ENCODE data around the gene RGS18.
"Not testable (repeated sequence)": the region's sequence is repeated elsewhere in the genome, so short reads cannot be mapped to it uniquely, and the experiment has no call there.

Gene RGS18

DNA sequence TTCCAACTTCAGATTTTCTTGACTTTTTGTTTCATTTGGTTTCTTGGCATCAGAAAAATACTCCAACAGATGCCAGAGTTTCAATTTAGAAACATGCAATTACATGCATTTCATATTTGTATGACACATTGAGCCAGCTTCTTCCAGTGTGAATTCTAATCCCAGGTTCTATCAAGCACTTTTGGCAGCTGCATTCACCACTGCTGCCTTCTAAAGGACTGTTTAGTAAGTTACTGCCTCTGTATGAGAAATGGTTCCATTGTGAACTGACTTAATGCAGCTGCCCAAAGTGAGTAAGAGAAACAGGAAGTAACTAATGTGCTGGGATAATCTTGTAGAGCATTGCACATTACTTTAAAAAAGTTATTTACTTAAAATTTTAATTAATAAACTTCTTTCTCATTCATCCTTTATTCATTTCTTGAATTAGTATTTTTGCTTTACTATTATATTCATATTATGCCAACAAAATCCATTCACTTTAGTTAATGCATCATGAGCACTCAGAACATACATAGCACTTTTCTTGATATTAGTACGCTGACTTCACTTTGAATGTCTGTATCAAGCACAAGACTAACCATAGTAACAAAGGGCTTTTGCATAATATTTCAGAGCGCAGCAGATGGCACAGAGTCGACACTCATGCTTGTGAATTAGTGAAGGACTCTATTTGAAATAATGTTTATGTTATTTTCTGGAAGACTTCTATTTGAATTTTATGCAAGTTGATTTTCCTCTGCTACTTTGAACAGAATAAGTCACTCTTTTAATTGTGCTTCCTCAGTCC lies 9.8 kb downstream of the RGS18 start:
- DNase-seq = peak; percentile 22

DNA sequence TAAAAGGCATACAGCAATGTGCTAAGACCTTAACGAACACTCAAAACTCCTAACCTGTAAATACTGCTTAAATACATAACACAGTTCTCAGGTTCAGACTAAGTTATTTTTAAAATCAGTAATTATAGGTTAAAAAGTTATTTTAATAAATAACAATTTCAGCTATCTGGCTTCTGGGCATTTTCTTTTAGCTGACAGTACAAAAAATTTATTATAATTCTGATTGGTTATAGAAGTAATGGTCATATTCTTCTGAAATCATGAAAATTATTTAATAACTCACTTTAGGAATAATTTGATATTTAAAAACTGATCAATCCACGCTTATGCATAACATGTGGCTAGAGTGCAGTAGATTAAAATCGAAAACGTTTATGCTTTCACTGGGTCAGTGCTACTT lies 10.7 kb downstream of the RGS18 start:
- no peak for DNase-seq

DNA sequence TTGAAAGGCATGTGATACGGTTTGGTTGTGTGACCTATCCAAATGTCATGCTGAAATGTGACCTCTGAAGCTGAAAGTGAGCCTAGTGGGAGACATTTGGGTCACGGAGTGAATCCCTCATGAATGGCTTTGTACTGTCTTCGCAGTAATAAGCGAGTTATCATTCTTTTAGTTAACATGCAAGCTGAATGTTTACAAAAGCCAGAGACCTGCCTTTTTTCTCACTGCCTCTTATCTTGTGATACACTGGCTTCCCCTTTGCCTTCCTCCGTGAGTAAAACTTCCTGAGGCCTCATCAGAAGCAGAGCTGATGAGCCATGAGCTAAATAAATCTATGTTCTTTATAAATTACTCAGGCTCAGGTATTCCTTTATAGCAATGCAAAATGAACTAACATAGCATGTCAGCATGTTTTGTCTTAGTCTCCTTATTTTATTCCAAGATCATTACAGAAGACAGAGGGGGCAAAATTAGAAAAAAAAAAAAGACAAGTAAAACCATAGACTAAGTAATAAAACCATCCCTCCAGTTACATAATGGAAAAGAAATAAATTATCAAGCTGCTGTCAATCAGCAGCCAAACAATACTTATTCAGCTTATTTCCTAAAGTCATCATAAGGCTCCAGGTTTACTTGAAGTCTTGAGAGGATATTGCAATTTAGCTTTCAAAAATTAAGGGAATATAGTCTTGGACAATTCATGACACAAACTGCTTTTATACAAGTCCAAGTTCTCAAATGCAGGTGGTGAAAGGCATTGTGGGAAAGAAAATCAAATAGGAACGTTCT lies 12.1 kb downstream of the RGS18 start:
- peak; percentile 63 for DNase-seq

DNA sequence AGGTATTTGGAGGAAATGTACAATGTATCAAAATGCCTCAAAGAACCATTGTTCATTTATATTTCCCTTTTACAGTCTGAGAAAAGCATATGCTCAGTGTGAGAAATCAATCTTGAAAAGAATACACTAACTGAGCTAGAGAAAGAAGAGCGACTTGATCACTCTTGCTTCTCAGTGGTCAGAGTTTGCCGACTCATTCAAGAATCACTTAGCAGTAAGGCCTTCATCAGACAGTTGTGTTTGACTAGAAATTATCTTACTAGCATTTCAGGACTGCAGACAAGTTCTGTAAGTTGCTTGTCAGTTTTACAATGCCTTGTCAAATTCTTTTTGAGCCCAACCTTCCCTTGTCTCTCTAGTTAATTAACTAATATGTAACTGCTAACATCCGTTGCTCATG lies 12.9 kb downstream of the RGS18 start:
- DNase-seq = peak; percentile 43

DNA sequence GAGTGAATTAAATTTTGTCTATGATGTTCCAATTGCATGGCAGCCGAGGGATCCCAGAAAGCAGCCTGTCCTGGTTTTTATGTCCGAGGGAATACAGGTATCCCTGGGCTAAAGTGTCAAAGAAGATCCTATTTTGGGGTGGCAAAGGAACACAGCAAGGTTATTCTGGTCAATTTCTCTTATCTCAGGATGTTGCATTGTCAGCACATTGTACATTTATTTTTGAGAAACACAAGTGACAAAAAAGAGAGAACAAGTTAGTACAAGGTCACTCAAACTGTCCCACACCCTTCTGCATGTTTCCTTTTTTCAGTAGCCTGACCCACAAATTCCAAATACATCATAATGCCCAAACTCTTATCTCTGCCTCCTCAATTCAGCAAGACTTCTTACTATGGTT lies 17.7 kb downstream of the RGS18 start:
- DNase-seq = no peak

DNA sequence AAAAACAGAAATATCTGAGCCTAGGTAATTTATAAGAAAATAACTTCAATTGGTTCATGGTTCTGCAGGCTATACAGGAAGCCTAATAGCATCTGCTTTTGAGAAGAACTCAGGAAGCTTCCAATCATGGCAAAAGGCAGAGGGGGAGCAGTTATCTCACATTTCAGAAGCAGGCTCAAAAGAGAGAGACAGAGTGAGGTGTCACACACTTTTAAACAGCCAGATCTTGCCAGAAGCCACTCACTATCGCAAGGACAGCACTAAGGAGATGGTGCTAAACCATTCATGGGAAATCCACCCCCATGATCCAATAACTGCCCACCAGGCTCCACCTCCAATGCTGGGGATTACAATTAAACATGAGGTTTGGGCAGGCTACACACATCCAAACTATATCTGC lies 25.5 kb downstream of the RGS18 start:
- no peak for DNase-seq

DNA sequence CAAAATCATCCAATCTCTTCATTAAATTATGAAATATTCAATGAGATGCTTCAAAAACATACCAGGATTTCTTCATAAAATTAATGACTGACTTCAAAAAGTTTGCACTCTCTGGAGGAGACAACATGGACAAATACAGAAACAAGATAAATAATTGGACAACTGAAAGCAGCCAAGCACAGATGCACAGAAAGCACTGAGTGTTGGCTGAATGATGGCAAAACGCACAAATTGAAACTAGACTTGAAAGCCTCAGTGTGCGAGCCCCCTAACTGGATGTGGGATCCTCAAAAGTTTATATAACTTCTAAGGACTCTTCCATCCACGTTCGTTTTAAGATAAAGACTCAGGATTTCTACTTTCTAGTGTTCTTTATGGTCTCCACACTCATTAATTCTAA lies 27.9 kb downstream of the RGS18 start:
- DNase-seq = no peak

DNA sequence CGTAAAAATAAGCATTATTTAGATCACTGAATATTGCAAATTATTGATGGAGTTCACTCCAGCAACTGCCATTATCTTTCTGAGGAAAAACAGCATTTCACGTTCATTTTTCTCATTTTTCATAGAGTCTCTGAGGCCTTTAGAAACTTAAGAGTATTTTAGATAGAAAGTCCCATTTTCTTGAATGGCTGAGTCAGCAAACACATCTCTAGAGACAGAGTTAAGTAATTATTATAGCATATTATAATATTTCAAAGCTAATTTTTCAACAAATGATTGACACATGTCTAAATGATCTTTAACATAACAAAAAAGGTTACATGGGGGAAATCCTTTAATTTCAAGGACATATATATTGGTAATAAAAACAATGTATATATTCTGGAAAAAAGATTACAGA lies 31.8 kb downstream of the RGS18 start:
- DNase-seq = no peak

DNA sequence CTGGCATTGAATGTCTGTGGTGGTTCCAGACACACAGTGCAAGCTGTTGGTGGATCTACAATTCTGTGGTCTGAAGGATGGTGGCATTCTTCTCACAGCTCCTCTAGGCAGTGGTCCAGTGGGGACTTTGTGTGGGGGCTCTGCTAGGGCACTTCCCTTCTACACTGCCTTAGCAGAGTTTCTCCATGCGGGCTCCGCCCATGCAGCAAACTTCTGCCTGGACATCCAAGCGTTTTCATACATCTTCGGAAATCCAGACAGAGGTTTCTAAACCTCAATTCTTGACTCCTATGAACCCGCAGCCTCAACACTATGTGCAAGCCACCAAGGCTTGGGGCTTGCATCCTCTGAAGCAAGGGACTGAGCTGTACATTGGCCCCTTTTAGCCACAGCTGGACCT lies 43.0 kb downstream of the RGS18 start:
- DNase-seq = no peak

DNA sequence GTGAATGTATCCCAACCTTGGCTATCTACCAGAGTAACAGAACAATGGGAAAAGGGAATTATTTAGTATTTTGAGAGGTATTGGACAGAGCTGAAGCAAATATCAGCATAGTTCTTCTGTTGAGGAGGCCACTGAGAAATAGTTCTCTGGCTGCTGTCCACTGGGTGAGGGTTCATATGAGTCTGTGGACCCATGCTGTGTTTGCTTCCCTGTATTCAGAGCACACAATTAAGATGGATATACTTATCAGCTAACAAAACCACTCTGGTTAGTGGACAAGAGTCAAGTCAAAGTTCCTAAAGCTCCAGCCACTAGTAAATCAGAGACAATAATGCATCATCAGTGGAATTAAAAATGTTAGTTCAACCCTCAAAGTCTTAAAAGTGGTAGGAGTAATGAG lies 66.1 kb downstream of the RGS18 start:
- DNase-seq = no peak

DNA sequence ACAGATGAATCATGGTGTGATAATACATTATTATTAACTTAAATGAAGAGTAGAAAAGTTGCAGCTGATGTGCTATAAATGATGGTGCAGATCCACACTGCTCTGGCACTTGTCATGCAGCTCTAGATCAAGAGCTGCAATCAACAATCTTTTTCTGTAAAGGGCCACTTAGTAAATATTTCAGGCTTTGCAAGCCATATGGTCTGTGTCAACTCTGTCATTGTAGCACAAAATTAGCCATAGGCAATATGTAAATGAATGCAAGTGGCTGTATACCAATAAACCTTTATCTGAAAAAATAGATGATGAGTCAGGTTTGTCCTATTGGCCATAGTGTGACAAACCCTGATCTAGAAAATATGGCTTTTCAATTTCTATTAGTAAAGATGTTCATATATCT lies 66.6 kb downstream of the RGS18 start:
- no peak for DNase-seq

DNA sequence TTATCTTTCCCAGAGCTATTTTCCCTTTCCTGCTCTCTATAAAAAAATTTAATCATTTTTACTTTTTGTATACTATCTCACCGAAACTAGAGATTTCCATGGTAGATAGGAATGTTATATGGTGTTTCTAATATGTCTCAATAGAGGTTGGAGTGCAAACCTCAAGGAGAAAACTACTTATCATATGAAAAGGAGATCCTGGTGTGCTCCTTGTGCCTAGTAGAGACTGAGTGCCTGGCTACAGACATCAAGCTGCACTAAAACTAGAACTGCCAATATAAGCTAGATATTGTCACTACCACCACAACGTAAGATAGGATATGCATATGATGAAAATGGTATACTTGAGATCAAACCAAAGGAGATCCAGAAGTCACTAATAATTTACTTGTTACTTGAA lies 67.0 kb downstream of the RGS18 start:
- no peak for DNase-seq

DNA sequence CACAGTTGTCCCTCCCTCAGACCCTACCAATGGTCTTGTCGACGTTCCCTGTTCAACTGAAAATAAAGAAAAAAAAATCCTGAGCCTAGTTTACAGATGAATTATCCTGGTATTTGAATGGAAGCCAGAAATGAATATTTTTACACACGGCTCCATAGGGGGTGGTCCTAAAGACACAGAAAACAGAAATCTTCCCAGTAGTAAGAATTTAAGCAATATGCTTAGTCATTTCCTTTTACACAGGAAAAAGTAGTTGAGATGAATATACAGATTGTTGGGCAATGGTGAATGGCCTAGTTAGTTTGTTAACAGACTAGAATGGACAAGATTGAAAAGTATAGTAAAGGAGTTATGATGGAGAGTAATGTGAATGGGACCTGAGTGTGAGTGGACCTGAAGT lies 67.4 kb downstream of the RGS18 start:
- no peak for DNase-seq

DNA sequence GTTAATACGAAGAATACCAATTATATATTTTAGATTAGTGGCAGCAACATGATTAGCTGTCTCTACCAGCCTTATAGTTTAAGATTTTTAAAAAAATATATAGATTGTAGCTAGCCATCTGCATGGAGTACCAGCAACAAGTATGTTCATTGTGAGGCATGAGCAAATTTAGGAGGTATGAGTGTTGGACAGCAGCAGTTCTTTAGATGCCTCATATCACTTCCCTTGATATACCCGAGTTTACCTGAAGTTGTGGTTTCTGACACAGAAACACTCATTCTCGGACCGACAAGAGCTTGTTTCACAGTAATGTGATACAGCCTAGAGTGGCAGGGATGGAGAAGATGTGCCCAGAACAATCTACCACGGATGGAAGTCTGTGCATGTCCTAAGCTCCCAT lies 69.1 kb downstream of the RGS18 start:
- no peak for DNase-seq

DNA sequence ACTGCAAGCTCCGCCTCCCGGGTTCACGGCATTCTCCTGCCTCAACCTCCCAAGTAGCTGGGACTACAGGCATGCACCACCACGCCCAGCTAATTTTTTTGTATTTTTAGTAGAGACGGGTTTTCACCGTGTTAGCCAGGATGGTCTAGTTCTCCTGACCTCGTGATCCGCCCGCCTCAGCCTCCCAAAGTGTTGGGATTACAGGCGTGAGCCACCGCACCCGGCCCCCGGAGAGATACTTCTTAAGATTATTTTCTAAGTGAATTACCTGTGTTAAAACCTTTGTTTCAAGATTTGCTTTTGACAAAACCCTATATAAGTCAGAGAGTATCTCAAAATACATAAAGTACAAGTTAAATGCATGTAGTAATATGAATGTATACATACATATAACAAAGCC lies 69.7 kb downstream of the RGS18 start:
- DNase-seq = not testable (repeated sequence)

DNA sequence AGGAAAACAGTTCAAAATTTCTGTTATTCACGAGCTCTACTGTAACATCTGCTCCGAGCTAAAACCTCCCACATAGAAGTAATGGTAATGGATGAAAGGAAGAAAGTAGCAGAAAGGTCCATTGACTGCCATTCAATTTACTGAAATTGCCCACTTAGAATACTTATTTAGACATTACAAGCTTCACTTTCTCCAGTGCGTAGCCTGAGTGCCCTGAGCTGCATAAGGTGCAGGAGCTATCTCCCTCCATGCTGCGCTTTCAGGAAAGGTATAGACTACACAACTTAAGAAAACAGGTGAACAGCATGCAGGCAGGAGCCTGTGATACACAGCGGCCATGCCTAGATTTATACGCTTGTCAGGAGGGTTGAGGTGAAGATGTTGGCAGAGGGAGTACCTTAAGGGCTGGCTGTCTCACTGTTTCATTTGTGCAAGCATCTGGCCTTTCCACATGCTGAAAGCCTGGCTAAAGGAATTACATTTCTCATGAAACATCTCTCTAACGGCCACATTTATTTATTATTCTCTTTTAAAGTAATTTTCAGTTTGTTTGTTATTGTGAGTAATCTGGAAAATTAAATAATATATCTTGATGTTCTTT lies 74.7 kb downstream of the RGS18 start:
- no peak for DNase-seq

DNA sequence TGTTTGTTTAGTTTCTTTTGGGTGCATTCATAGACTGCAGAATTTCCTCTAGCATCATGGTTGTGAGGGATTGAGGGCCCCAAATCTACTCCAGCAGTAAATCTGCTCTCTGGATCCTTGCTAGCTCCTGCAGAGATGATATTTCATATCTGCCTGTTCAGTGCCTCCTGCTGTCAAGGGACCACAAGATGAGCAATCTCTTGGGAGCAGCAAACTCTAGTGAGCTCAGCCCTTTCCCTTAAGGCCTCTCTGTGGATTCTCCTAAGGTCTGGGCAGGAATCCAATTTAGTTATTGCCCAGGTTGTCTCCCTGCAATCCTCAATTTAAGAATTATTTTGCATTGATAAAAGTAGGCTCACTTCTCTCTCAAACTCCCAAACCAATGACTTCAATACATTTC lies 76.9 kb downstream of the RGS18 start:
- DNase-seq = no peak

All from hematopoietic multipotent progenitor cell treated with erythropoietin and hydrocortisone succinate and interleukin-3 and kit ligand, for 8 days (in vitro differentiated cells).